Daoy (cell line): ENCODE data around the gene PEF1. TPM values are rescaled to one million over a fixed set of nuclear protein-coding genes. Genes with fewer than 3 reads are reported as not detected.

ENCODE experiments used
- DNase-seq: peaks from one replicate; pipeline ENCODE4 v3.0.0-alpha.2; 2015; ENCODE audit warnings: low read depth
- total RNA-seq: library from RNA; depleted of rRNA; stranded (reverse); fragments of >200 nt; shearing (Covaris generic); gene quantifications from 2 replicates; pipeline ENCODE4 v1.2.3, GENCODE V29; 2014; rRNA removed

PEF1 gene
- total RNA-seq, 1 experiment from 2014 or later: 126 TPM

GRCh38 chr1:31584869-31585735 is 59.6 kb downstream of the PEF1 start:
- no peak for DNase-seq

- peak; percentile 59 for DNase-seq
These were observed 60.4 kb downstream of the PEF1 start for GRCh38 chr1:31583995-31584868.

DNA sequence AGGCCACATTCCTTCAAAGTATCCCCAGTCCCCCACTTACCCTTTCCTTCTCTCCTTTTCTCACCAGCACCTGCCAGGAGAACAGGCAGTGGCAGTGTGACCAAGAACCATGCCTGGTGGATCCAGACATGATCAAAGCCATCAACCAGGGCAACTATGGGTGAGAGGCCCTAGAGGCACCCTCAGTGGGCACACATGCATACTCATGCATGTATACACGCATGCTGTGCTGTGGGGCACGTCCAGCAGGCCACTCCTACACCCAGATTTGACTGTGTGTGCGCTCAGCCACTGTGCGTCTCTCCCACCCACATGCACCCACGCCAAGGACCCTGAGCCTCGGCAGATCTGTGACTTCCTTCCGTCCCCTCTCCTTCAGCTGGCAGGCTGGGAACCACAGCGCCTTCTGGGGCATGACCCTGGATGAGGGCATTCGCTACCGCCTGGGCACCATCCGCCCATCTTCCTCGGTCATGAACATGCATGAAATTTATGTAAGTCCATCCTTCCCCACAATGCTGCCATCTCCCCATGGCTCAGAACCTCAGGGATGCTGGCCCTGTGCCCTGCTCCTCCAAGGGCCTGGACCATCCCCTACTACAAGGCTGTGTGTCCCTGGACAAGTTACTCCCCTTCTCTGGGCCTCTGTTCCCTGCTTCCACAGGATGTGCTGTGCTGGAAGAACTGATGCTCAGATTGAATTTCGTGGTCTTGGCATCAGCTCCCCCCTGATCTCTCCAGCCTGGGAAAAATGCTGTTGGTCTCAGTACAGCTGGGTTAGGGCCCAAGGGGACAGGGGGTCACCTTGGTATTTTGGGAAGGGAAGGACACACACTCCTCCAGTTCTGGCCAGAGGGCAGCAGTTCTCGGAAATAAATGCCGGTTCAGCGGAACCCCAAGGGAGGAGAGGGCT is 61.3 kb downstream of the PEF1 start:
- no peak for DNase-seq

- no peak for DNase-seq
These were observed 62.6 kb downstream of the PEF1 start for GRCh38 chr1:31581821-31582810.

DNA sequence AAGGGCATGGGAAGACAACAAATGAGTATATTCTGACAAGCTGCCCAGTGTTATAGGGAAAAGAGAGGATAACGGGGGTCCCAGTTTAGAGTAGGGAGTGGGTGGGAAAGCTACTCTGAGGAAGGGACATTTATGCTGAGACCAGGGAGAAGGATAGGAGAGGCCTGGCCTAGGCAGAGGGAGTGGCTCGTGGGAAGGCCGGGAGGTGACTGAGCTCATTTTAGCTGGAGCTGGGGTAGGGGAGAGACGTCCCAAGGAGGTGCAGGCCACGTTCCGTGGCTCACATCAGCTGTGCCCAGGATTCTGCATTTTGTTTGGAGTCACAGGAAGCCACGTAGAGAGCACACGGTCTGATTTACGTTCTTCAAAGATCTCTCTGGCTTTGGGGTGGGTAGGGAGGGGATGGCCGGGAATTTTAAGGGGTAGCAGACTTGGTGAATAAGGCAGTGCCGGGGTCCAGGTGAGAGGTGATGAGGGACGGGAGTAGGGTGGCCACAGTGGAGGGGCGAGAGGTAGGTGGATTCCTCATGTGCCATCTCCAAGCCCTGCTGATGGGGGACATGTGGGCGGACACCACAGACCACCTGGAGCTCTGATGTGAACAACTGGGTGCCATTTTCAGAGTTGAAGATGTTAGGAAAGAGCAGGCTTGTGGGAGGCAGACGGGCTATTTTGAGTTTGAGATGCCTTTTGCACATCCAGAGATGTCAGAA is 63.6 kb downstream of the PEF1 start:
- DNase-seq: no peak

DNA sequence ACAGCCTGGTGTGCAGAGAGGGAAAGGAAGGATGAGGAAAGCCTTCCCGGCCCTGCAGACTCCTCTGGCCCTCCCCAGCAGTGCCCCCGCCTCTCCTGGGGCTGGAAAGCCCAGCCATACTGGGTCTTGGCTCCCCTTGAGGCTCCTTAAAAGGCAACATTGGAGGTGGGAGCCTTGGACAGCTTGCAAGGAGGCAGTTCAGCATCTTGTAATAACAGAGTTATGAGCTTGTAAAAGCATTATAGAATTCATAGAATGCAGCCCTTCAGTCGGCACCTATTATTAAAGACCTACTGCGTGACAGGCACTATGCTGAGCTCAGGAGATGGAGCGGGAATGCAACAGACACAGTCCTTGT is 64.2 kb downstream of the PEF1 start:
- DNase-seq: no peak

Other genes with a start within 250 kb of the PEF1 start
- 3.2 and 4.1 TPM in 2 replicates for gene SERINC2, start 231.7 kb downstream of the PEF1 start, total RNA-seq
- 29.9 and 39.1 TPM in 2 replicates for gene TINAGL1, start 68.4 kb downstream of the PEF1 start, total RNA-seq
- not detected in 2 replicates for gene HCRTR1, start 27.2 kb downstream of the PEF1 start, total RNA-seq
- gene COL16A1, start 59.1 kb upstream of the PEF1 start, total RNA-seq: 28.7 and 38.2 TPM in 2 replicates
- 4.7 and 9.4 TPM in 2 replicates for gene ADGRB2, start 119.5 kb upstream of the PEF1 start, total RNA-seq
- 86.6 and 92.7 TPM in 2 replicates for gene SPOCD1, start 171.1 kb upstream of the PEF1 start, total RNA-seq